Smooth muscle cell (in vitro differentiated cells): Measurements from ENCODE around the gene HMGCLL1. TPM values are rescaled to one million over a fixed set of nuclear protein-coding genes. Genes with fewer than 3 reads are reported as not detected.
A peak's percentile ranks its signal among the peaks of the same experiment; 100 is the strongest.

ENCODE experiments used
- DNase-seq: peaks from one replicate; lab custom pipeline; 2025; ENCODE audit not compliant: unreplicated experiment; lab: John Stamatoyannopoulos, UW
- H2AFZ ChIP-seq: fragments of 200-600 bp; sonication (generic); 2 replicates; pipeline ENCODE4 v1.6.0; 2016; ENCODE audit warnings: antibody characterized with exemption, low read depth, mild to moderate bottlenecking
- H3F3A ChIP-seq: fragments of 200-600 bp; sonication (generic); 2 replicates; pipeline ENCODE4 v1.6.0; 2017; ENCODE audit warnings: antibody characterized with exemption, low read depth
- H3K27ac ChIP-seq: fragments of 200-600 bp; sonication (generic); 2 replicates; pipeline ENCODE4 v1.5.1; 2016; ENCODE audit warnings: low read depth, mild to moderate bottlenecking
- H3K27me3 ChIP-seq: fragments of 200-600 bp; sonication (generic); 2 replicates; pipeline ENCODE4 v1.6.1; 2016; ENCODE audit warnings: low read depth, mild to moderate bottlenecking
- H3K36me3 ChIP-seq: fragments of 200-600 bp; sonication (generic); 2 replicates; pipeline ENCODE4 v1.5.1; 2016; ENCODE audit warnings: low read depth
- H3K4me1 ChIP-seq: fragments of 200-600 bp; sonication (generic); 2 replicates; pipeline ENCODE4 v1.5.1; 2016; ENCODE audit warnings: low read depth
- H3K4me2 ChIP-seq: fragments of 200-600 bp; sonication (generic); 2 replicates; pipeline ENCODE4 v1.6.0; 2016; ENCODE audit warnings: mild to moderate bottlenecking
- H3K4me3 ChIP-seq: fragments of 200-600 bp; sonication (generic); 2 replicates; pipeline ENCODE4 v1.5.1; 2016; ENCODE audit warnings: mild to moderate bottlenecking
- H3K79me2 ChIP-seq: fragments of 200-600 bp; sonication (generic); 2 replicates; pipeline ENCODE4 v1.6.0; 2016; ENCODE audit warnings: low read depth, mild to moderate bottlenecking
- H3K9ac ChIP-seq: fragments of 200-600 bp; sonication (generic); 2 replicates; pipeline ENCODE4 v1.6.0; 2016; ENCODE audit warnings: low read depth
- H3K9me3 ChIP-seq: fragments of 200-600 bp; sonication (generic); replicated peaks from 2 replicates; pipeline ENCODE4 v1.5.1; 2016; ENCODE audit warnings: low read depth
- H4K20me1 ChIP-seq: fragments of 200-600 bp; sonication (generic); 2 replicates; pipeline ENCODE4 v1.6.0; 2016; ENCODE audit warnings: low read depth
- CTCF ChIP-seq: fragments of 200-600 bp; sonication (generic); IDR thresholded peaks from 2 replicates; pipeline ENCODE4 v1.5.1; 2017; ENCODE audit warnings: borderline replicate concordance, mild to moderate bottlenecking, antibody characterized with exemption; ENCODE audit not compliant: insufficient read depth, poor library complexity, severe bottlenecking
- WGBS: methylation state at CpG from one replicate; pipeline ENCODE4 v1.1.7; 2016; ENCODE audit warnings: low lambda C conversion rate; 5-methylcytosine and 5-hydroxymethylcytosine counted together
- polyA plus RNA-seq: library from polyadenylated mRNA; unstranded; fragments of >200 nt; fragmentation: Nextera tagmentation; extraction: Ambion mirVana; gene quantifications from 2 replicates; pipeline ENCODE4 v1.2.1, GENCODE V29; 2016
- total RNA-seq: library from RNA; depleted of rRNA; stranded (reverse); fragments of >200 nt; gene quantifications from 2 replicates; pipeline ENCODE4 v1.2.3, GENCODE V29; 2014

Gene HMGCLL1
- total and polyA plus RNA-seq, 2 experiments from 2014 or later: not detected

GRCh38 chr6:55445648-55446204, 133.3 kb downstream of the HMGCLL1 start:
- H3K36me3 ChIP-seq: no peaks in the 10 kb centered on the region
- no peak overlapping the region for H2AFZ ChIP-seq
- no peaks in the 10 kb centered on the region for H3F3A ChIP-seq
- H3K4me1 ChIP-seq: no peaks in the 10 kb centered on the region
- no peak overlapping the region for H3K27ac ChIP-seq
- no peaks in the 10 kb centered on the region for H3K27me3 ChIP-seq
- H3K9me3 ChIP-seq: no peaks in the 10 kb centered on the region
- no peak overlapping the region for H3K4me2 ChIP-seq
- H3K9ac ChIP-seq: no peak overlapping the region
- H3K79me2 ChIP-seq: no peaks in the 10 kb centered on the region
- H4K20me1 ChIP-seq: no peaks in the 10 kb centered on the region
- no peak overlapping the region for H3K4me3 ChIP-seq
- DNase-seq: no peak
- 6% methylated on average over 1 of the region's 1 CpG for WGBS
- TF ChIP-seq CTCF: peak; percentile 74

GRCh38 chr6:55443238-55444134, 135.5 kb downstream of the HMGCLL1 start:
- Histone ChIP-seq H3F3A (no peaks in the 10 kb centered on the region), H3K4me3 (no peak overlapping the region), H3K36me3 (no peaks in the 10 kb centered on the region), H3K79me2 (no peaks in the 10 kb centered on the region), H3K4me1 (no peaks in the 10 kb centered on the region), H3K27me3 (no peaks in the 10 kb centered on the region), H3K9ac (no peak overlapping the region), H2AFZ (no peak overlapping the region), H3K9me3 (no peaks in the 10 kb centered on the region), H4K20me1 (no peaks in the 10 kb centered on the region), H3K4me2 (no peak overlapping the region), H3K27ac (no peak overlapping the region)
- no peak for TF ChIP-seq CTCF
- no peak for DNase-seq
- 72% methylated on average over 7 of the region's 7 CpGs for WGBS

- H3K4me3 ChIP-seq: no peak overlapping the region
- H3K79me2 ChIP-seq: no peaks in the 10 kb centered on the region
- H3K9me3 ChIP-seq: no peaks in the 10 kb centered on the region
- no peaks in the 10 kb centered on the region for H3F3A ChIP-seq
- no peak overlapping the region for H2AFZ ChIP-seq
- no peak for DNase-seq
- H3K27ac ChIP-seq: no peak overlapping the region
- H4K20me1 ChIP-seq: no peaks in the 10 kb centered on the region
- WGBS: 94% methylated on average over 3 of the region's 3 CpGs
- H3K9ac ChIP-seq: no peak overlapping the region
- H3K4me2 ChIP-seq: no peak overlapping the region
- H3K4me1 ChIP-seq: no peaks in the 10 kb centered on the region
- H3K27me3 ChIP-seq: no peaks in the 10 kb centered on the region
- H3K36me3 ChIP-seq: no peaks in the 10 kb centered on the region
- TF ChIP-seq CTCF: no peak
Observed at GRCh38 chr6:55438203-55438602, 140.8 kb downstream of the HMGCLL1 start.
